H1 (cell line): ENCODE results near the gene INPP5A. TPM values are rescaled to one million over a fixed set of nuclear protein-coding genes. Genes with fewer than 3 reads are reported as not detected.
A peak's percentile ranks its signal among the peaks of the same experiment; 100 is the strongest.

Source experiments
- CTCF ChIA-PET: fragments of 300-600 bp; sonication (Branson Sonifier 250); formaldehyde crosslinking; loops from one replicate; lab custom pipeline; 2021; ENCODE audit not compliant: partially characterized antibody; lab: Charles Lee
- POLR2A ChIA-PET: fragments of 300-600 bp; sonication (Branson Sonifier 250); formaldehyde crosslinking; loops from one replicate; lab custom pipeline; 2021; ENCODE audit warnings: inconsistent platforms; ENCODE audit not compliant: partially characterized antibody; lab: Charles Lee
- DNase-seq, 2 experiments: peaks; one replicate each; pipeline versions ENCODE4 v3.0.0 to v3.0.0-alpha.2; 2010 to 2022; ENCODE audit warnings: low spot score in 2 of 2, low read depth in 1 of 2, mixed read lengths in 1 of 2
- FAIRE-seq: peaks from 2 replicates; lab custom pipeline; 2011; peaks lifted over from hg19 to GRCh38; lab: Jason Lieb, UNC
- H2AFZ ChIP-seq: 2 replicates; pipeline ENCODE4 v1.8.1; 2012; ENCODE audit warnings: low read length, inconsistent platforms
- H2AK5ac ChIP-seq: 2 replicates; pipeline ENCODE4 v1.6.1; 2013; ENCODE audit warnings: low read depth, low read length
- H2BK120ac ChIP-seq: replicated peaks from 2 replicates; pipeline ENCODE3; 2013; ENCODE audit warnings: low read depth, low read length, inconsistent platforms
- H2BK12ac ChIP-seq: 2 replicates; pipeline ENCODE4 v1.6.1; 2013; ENCODE audit warnings: low read depth, low read length
- H2BK15ac ChIP-seq: 2 replicates; pipeline ENCODE4 v1.6.1; 2013; ENCODE audit warnings: low read length
- H2BK20ac ChIP-seq: 2 replicates; pipeline ENCODE4 v1.6.1; 2013; ENCODE audit warnings: low read length
- H2BK5ac ChIP-seq: 2 replicates; pipeline ENCODE4 v1.6.1; 2013; ENCODE audit warnings: low read depth, low read length
- H3K14ac ChIP-seq: 2 replicates; pipeline ENCODE4 v1.6.1; 2013; ENCODE audit warnings: inconsistent platforms; ENCODE audit not compliant: insufficient read length
- H3K18ac ChIP-seq: 2 replicates; pipeline ENCODE4 v1.6.1; 2013; ENCODE audit warnings: low read length; ENCODE audit errors: extremely low read depth
- H3K23ac ChIP-seq: 2 replicates; pipeline ENCODE4 v1.6.1; 2013; ENCODE audit warnings: inconsistent platforms; ENCODE audit not compliant: insufficient read length
- H3K23me2 ChIP-seq: 2 replicates; pipeline ENCODE4 v1.6.1; 2013; ENCODE audit warnings: low read depth, low read length
- H3K27ac ChIP-seq: 2 replicates; pipeline ENCODE4 v1.6.1; 2011; ENCODE audit warnings: low read depth, low read length, inconsistent platforms
- H3K27me3 ChIP-seq, 4 experiments: replicated peaks in 1 of 4; 1 replicate in 1 of 4; 2 replicates in 3 of 4; pipeline versions ENCODE4 v1.6.1 to v1.8.1; 2011 to 2013; ENCODE audit warnings: low read length in 3 of 4, mild to moderate bottlenecking in 3 of 4, inconsistent platforms in 2 of 4, mixed read lengths in 2 of 4, moderate library complexity in 1 of 4; ENCODE audit not compliant: control insufficient read depth in 3 of 4, insufficient read depth in 3 of 4; ENCODE audit errors: extremely low read depth in 1 of 4
- H3K36me3 ChIP-seq, 4 experiments: 2 replicates each; pipeline versions ENCODE4 v1.6.1 to v1.8.1; 2011 to 2013; ENCODE audit warnings: mild to moderate bottlenecking in 4 of 4, low read length in 3 of 4, moderate library complexity in 2 of 4, control low read depth in 1 of 4, inconsistent platforms in 1 of 4; ENCODE audit not compliant: insufficient read depth in 4 of 4, control insufficient read depth in 2 of 4
- H3K4ac ChIP-seq: replicated peaks from 2 replicates; pipeline ENCODE3; 2013; ENCODE audit warnings: low read length, low read depth, mixed read lengths, inconsistent platforms; ENCODE audit not compliant: insufficient read length
- H3K4me1 ChIP-seq, 4 experiments: replicated peaks in 1 of 4; 1 replicate in 1 of 4; 2 replicates in 3 of 4; pipeline versions ENCODE4 v1.6.1 to v1.8.1; 2011 to 2013; ENCODE audit warnings: low read length in 3 of 4, inconsistent platforms in 2 of 4, mixed read lengths in 1 of 4; ENCODE audit not compliant: insufficient read depth in 4 of 4, control insufficient read depth in 3 of 4
- H3K4me2 ChIP-seq, 2 experiments: 2 replicates each; pipeline versions ENCODE4 v1.6.1 to v1.8.1; 2011 to 2013; ENCODE audit warnings: low read depth in 2 of 2, low read length in 2 of 2, control low read depth in 1 of 2, inconsistent platforms in 1 of 2, mild to moderate bottlenecking in 1 of 2; ENCODE audit not compliant: insufficient read depth in 1 of 2
- H3K4me3 ChIP-seq, 4 experiments: fragments of 200-600, 300-600 bp in 1 of 4; sonication (generic), shearing (Covaris generic), sonication (Bioruptor Twin) in 1 of 4; 2 replicates each; pipeline versions ENCODE4 v1.5.1 to v1.8.1; 2011 to 2016; ENCODE audit warnings: low read length in 4 of 4, low read depth in 3 of 4, control low read depth in 2 of 4, inconsistent platforms in 2 of 4, mild to moderate bottlenecking in 2 of 4, mixed read lengths in 1 of 4, moderate library complexity in 1 of 4; ENCODE audit not compliant: insufficient read depth in 2 of 4; ENCODE audit errors: extremely low read depth in 1 of 4
- H3K56ac ChIP-seq: replicated peaks from 2 replicates; pipeline ENCODE3; 2013; ENCODE audit warnings: low read depth, mild to moderate bottlenecking, mixed read lengths, low read length, inconsistent platforms; ENCODE audit not compliant: insufficient read length
- H3K79me1 ChIP-seq: 2 replicates; pipeline ENCODE4 v1.6.1; 2013; ENCODE audit warnings: low read depth, low read length, control low read depth
- H3K79me2 ChIP-seq, 2 experiments: 2 replicates each; pipeline versions ENCODE4 v1.6.1 to v1.8.1; 2012 to 2013; ENCODE audit warnings: low read length in 2 of 2, mild to moderate bottlenecking in 2 of 2, inconsistent platforms in 1 of 2; ENCODE audit not compliant: insufficient read depth in 2 of 2, control insufficient read depth in 1 of 2
- H3K9ac ChIP-seq, 4 experiments: replicated peaks in 1 of 4; 1 replicate in 1 of 4; 2 replicates in 3 of 4; pipeline versions ENCODE4 v1.6.1 to v1.8.1; 2011 to 2013; ENCODE audit warnings: low read depth in 3 of 4, low read length in 3 of 4, control low read depth in 2 of 4, mild to moderate bottlenecking in 2 of 4, moderate library complexity in 2 of 4, inconsistent platforms in 1 of 4; ENCODE audit errors: extremely low read depth in 1 of 4
- H3K9me3 ChIP-seq, 2 experiments: 2 replicates each; pipeline versions ENCODE4 v1.6.1 to v1.8.1; 2012 to 2013; ENCODE audit warnings: mild to moderate bottlenecking in 2 of 2, moderate library complexity in 2 of 2, control low read depth in 1 of 2, inconsistent platforms in 1 of 2, low read depth in 1 of 2, low read length in 1 of 2, mixed read lengths in 1 of 2; ENCODE audit not compliant: insufficient read depth in 2 of 2
- H4K20me1 ChIP-seq, 2 experiments: replicated peaks in 1 of 2; 2 replicates each; pipeline versions ENCODE3 to v1.8.1; 2011 to 2013; ENCODE audit warnings: inconsistent platforms in 2 of 2, low read length in 2 of 2, mild to moderate bottlenecking in 1 of 2; ENCODE audit not compliant: insufficient read depth in 2 of 2, control insufficient read depth in 1 of 2
- H4K5ac ChIP-seq: 2 replicates; pipeline ENCODE4 v1.6.1; 2013; ENCODE audit warnings: low read length, low read depth, mixed read lengths, inconsistent platforms; ENCODE audit not compliant: insufficient read length
- H4K8ac ChIP-seq: 2 replicates; pipeline ENCODE4 v1.8.0; 2013; ENCODE audit warnings: mild to moderate bottlenecking, moderate library complexity, low read length, inconsistent platforms; ENCODE audit not compliant: insufficient read depth; ENCODE audit errors: extremely low read depth
- H4K91ac ChIP-seq: replicated peaks from 2 replicates; pipeline ENCODE3; 2013; ENCODE audit warnings: low read length, mixed read lengths, inconsistent platforms; ENCODE audit not compliant: insufficient read length
- ATF2 ChIP-seq: IDR thresholded peaks from 2 replicates; pipeline ENCODE4 v1.6.1; 2012; ENCODE audit warnings: low read length, inconsistent platforms
- ATF3 ChIP-seq: IDR thresholded peaks from 2 replicates; pipeline ENCODE4 v1.6.1; 2011; ENCODE audit warnings: low read depth, mild to moderate bottlenecking, low read length; ENCODE audit not compliant: insufficient read depth
- BCL11A ChIP-seq, 2 experiments: IDR thresholded peaks; one replicate each; pipeline ENCODE4 v1.6.1; 2011; ENCODE audit warnings: low read depth in 2 of 2, low read length in 2 of 2, mild to moderate bottlenecking in 2 of 2
- BRCA1 ChIP-seq: IDR thresholded peaks from 2 replicates; pipeline ENCODE4 v1.6.1; 2012; ENCODE audit warnings: low read depth, low read length, improper control_type of control experiment
- GTF2F1 ChIP-seq: IDR thresholded peaks from 2 replicates; pipeline ENCODE4 v1.6.1; 2012; ENCODE audit warnings: low read depth, low read length, improper control_type of control experiment, borderline replicate concordance
- JUN ChIP-seq: IDR thresholded peaks from 2 replicates; pipeline ENCODE4 v1.6.1; 2011; ENCODE audit warnings: low read depth, mild to moderate bottlenecking, improper control_type of control experiment, low read length
- KDM1A ChIP-seq: fragments of 200-600, 300-600 bp; sonication (generic); IDR thresholded peaks from 2 replicates; pipeline ENCODE4 v1.7.1; 2016; ENCODE audit warnings: mild to moderate bottlenecking, low read length, borderline replicate concordance
- KDM4A ChIP-seq: IDR thresholded peaks from one replicate; pipeline ENCODE4 v1.7.1; 2012; ENCODE audit warnings: low read depth, mild to moderate bottlenecking, moderate library complexity, low read length, inconsistent platforms; ENCODE audit not compliant: severe bottlenecking
- RBBP5 ChIP-seq: IDR thresholded peaks from 2 replicates; pipeline ENCODE4 v1.7.1; 2012; ENCODE audit warnings: low read depth, mild to moderate bottlenecking, inconsistent platforms, low read length, moderate library complexity, borderline replicate concordance
- SIN3A ChIP-seq, 2 experiments: IDR thresholded peaks in 1 of 2; conservative IDR thresholded peaks in 1 of 2; 2 replicates each; pipeline ENCODE4 v1.6.1; 2011 to 2012; ENCODE audit warnings: low read length in 2 of 2, improper control_type of control experiment in 1 of 2, low read depth in 1 of 2, mild to moderate bottlenecking in 1 of 2
- SP1 ChIP-seq: IDR thresholded peaks from 2 replicates; pipeline ENCODE4 v1.6.1; 2011; ENCODE audit warnings: low read depth, low read length
- TAF1 ChIP-seq: IDR thresholded peaks from 2 replicates; pipeline ENCODE4 v1.6.1; 2011; ENCODE audit warnings: mild to moderate bottlenecking, low read depth, low read length
- WGBS, 2 experiments: shearing (Covaris generic) in 1 of 2; methylation state at CpG; one replicate each; pipeline versions ENCODE4 v1.1.6 to v1.1.7; 2013 to 2015; ENCODE audit warnings: low lambda C conversion rate in 2 of 2, mixed read lengths in 2 of 2, inconsistent platforms in 1 of 2, low coverage in 1 of 2, missing lambda C conversion rate in 1 of 2; ENCODE audit not compliant: insufficient replicate concordance in 2 of 2, insufficient coverage in 1 of 2, insufficient read length in 1 of 2; ENCODE audit errors: extremely low coverage in 1 of 2, missing lambda C conversion rate in 1 of 2; 5-methylcytosine and 5-hydroxymethylcytosine counted together
- polyA plus RNA-seq, 7 experiments: library from polyadenylated mRNA; depleted of rRNA in 3 of 7; stranded (reverse) in 5 of 7; unstranded in 2 of 7; fragments of >200 nt in 5 of 7; fragments of 200-250 nt in 2 of 7; gene quantifications; 1 replicate in 5 of 7; 2 replicates in 1 of 7; 4 replicates in 1 of 7; pipeline versions ENCODE4 v1.2.1 to v1.2.3, GENCODE V29; 2011 to 2013; ENCODE audit warnings: missing spikeins in 2 of 7, mixed read lengths in 2 of 7
- total RNA-seq: library from RNA; stranded (reverse); fragmentation: NEBNext Ultra II Directional; extraction: Animal tissue kit (Norgen Biotek cat#: 25700); gene quantifications from 2 replicates; pipeline ENCODE4 v1.2.1, GENCODE V29; 2021

The INPP5A gene
- total and polyA plus RNA-seq, 2 of the 8 experiments (the other 6 are each of a cell fraction or from before 2014, with no cell fraction given) = 19.7 to 27.5 TPM

- no peak overlapping the region for H2BK20ac ChIP-seq
- POLR2A ChIA-PET = interaction anchor here (0.9 kb wide), 1 partner anchor 9 kb away, joined by 4 read pairs; no protein-coding TSS in a partner anchor
- TF ChIP-seq RBBP5 = no peak
- no peak for TF ChIP-seq JUN
- no peak for TF ChIP-seq KDM1A
- TF ChIP-seq SIN3A (conservative IDR thresholded peaks at IDR 0.05 in 1 of 2, IDR thresholded peaks at IDR 0.05 in 1 of 2; ENCODE audit: low read depth in 1 of 2, low read length in 2 of 2) = no peak
- no peak for TF ChIP-seq ATF3
- no peak for TF ChIP-seq BCL11A (IDR thresholded peaks at IDR 0.05; ENCODE audit: low read depth in 2 of 2, low read length in 2 of 2)
- no peak for TF ChIP-seq ATF2
- no peak for TF ChIP-seq TAF1
- no peak for TF ChIP-seq GTF2F1
- TF ChIP-seq SP1 = no peak
- no peak for TF ChIP-seq BRCA1
- TF ChIP-seq KDM4A = no peak
Measured at GRCh38 chr10:132739225-132739613, 201.6 kb downstream of the INPP5A start.

More at GRCh38 chr10:132739225-132739613, 201.6 kb downstream of the INPP5A start:
- Histone ChIP-seq H3K4ac (no peak overlapping the region), H3K9ac (no peak overlapping the region), H3K14ac (no peak overlapping the region), H3K23ac (no peak overlapping the region), H3K27me3 (no peaks in the 10 kb centered on the region), H3K23me2 (no peaks in the 10 kb centered on the region), H3K4me3 (no peak overlapping the region), H2BK5ac (no peak overlapping the region), H3K4me2 (no peak overlapping the region), H2BK120ac (no peak overlapping the region), H3K79me2 (no peaks in the 10 kb centered on the region), H2BK15ac (no peak overlapping the region), H3K79me1 (no peaks in the 10 kb centered on the region; the same call in 1 of the 2 replicates), H3K4me1 (peaks cover 0 to 22% (median 8%) of the 10 kb centered on the region in 4 experiments; a peak in 5 of 7 replicates), H4K91ac (no peak overlapping the region), H2AFZ (no peak overlapping the region), H4K20me1 (peaks cover 2 to 5% of the 10 kb centered on the region in 2 experiments), H3K36me3 (no peaks in the 10 kb centered on the region), H3K9me3 (no peaks in the 10 kb centered on the region), H2AK5ac (no peak overlapping the region), H3K56ac (no peak overlapping the region), H4K5ac (no peak overlapping the region), H2BK12ac (no peak overlapping the region), H4K8ac (peak overlapping the region; percentile 17), H3K18ac (no peak overlapping the region), H3K27ac (no peak overlapping the region)
- FAIRE-seq (no peak), DNase-seq (no peak)
- CTCF ChIA-PET = interaction anchor here (1.0 to 1.4 kb wide), 3 partner anchors 10 to 288 kb away, joined by 3 read pairs; no protein-coding TSS in a partner anchor
- WGBS, 2 experiments = 84% methylated on average over 14 of the region's 14 CpGs; no CpG with 5 or more reads in 1 of the 2 experiments
